ENCODE results near the gene TRAPPC2. TPM values are rescaled to one million over a fixed set of nuclear protein-coding genes. Genes with fewer than 3 reads are reported as not detected.

Gene TRAPPC2
- 1 to 10 TPM; 6.1 to 6.6 TPM for polyA plus RNA-seq

GRCh38 chrX:13734278-13735172 is at the start of gene TRAPPC2, which contains the start of gene OFD1:
Gene TRAPPC2 (minus strand): TSS chrX:13734620. CDS start chrX:13719963, 14,657 bp downstream.
Gene OFD1 (plus strand): TSS chrX:13734748. CDS start chrX:13735072, 324 bp downstream.
- H3K4me3 ChIP-seq (ENCODE audit: low read depth in 1 of 2, low read length in 2 of 2), result peak within 1 kb of the TSS; percentile 77 to 88
- H3K4me1 ChIP-seq (ENCODE audit: control insufficient read depth in 2 of 2, insufficient read depth in 2 of 2, low read length in 1 of 2), result no peaks in the 10 kb centered on the region
- WGBS, 2 donors, result 1% methylated on average over 71 to 75 of the region's 75 CpGs
- no peaks in the 10 kb centered on the region for H3K9me3 ChIP-seq (ENCODE audit: control insufficient read depth in 2 of 2, insufficient read depth in 1 of 2, low read depth in 1 of 2, low read length in 1 of 2)
- H3K27ac ChIP-seq (ENCODE audit: low read depth in 2 of 2, low read length in 1 of 2), result peak within 1 kb of the TSS; percentile 96 to 98
- no peaks in the 10 kb centered on the region for H3K27me3 ChIP-seq (ENCODE audit: control insufficient read depth in 1 of 2, insufficient read depth in 2 of 2, low read length in 2 of 2)
- H3K36me3 ChIP-seq (ENCODE audit: control insufficient read depth in 2 of 2, insufficient read depth in 2 of 2, low read length in 1 of 2), result no peaks in the 10 kb centered on the region

- no peaks in the 10 kb centered on the region for H3K9me3 ChIP-seq (ENCODE audit: control insufficient read depth in 2 of 2, insufficient read depth in 1 of 2, low read depth in 1 of 2, low read length in 1 of 2)
- WGBS, 2 donors, result 72 to 78% methylated on average over 7 of the region's 7 CpGs
- H3K27ac ChIP-seq (ENCODE audit: low read depth in 2 of 2, low read length in 1 of 2), result no peak overlapping the region
- H3K4me3 ChIP-seq (ENCODE audit: low read depth in 1 of 2, low read length in 2 of 2), result no peak overlapping the region
- H3K4me1 ChIP-seq (ENCODE audit: control insufficient read depth in 2 of 2, insufficient read depth in 2 of 2, low read length in 1 of 2), result no peaks in the 10 kb centered on the region
- peaks cover 0 to 5% of the 10 kb centered on the region in 2 donors for H3K27me3 ChIP-seq (ENCODE audit: control insufficient read depth in 1 of 2, insufficient read depth in 2 of 2, low read length in 2 of 2)
- no peaks in the 10 kb centered on the region for H3K36me3 ChIP-seq (ENCODE audit: control insufficient read depth in 2 of 2, insufficient read depth in 2 of 2, low read length in 1 of 2)
Measured at GRCh38 chrX:13780868-13781427, 46.5 kb upstream of the TRAPPC2 start.

GRCh38 chrX:13778916-13779315 is 44.5 kb upstream of the TRAPPC2 start:
- no peaks in the 10 kb centered on the region for H3K36me3 ChIP-seq (ENCODE audit: control insufficient read depth in 2 of 2, insufficient read depth in 2 of 2, low read length in 1 of 2)
- 33 to 54% methylated on average over 2 of the region's 2 CpGs for WGBS, 2 donors
- H3K4me3 ChIP-seq (ENCODE audit: low read depth in 1 of 2, low read length in 2 of 2), result no peak overlapping the region
- H3K27ac ChIP-seq (ENCODE audit: low read depth in 2 of 2, low read length in 1 of 2), result no peak overlapping the region
- H3K4me1 ChIP-seq (ENCODE audit: control insufficient read depth in 2 of 2, insufficient read depth in 2 of 2, low read length in 1 of 2), result no peaks in the 10 kb centered on the region
- no peaks in the 10 kb centered on the region for H3K9me3 ChIP-seq (ENCODE audit: control insufficient read depth in 2 of 2, insufficient read depth in 1 of 2, low read depth in 1 of 2, low read length in 1 of 2)
- peaks cover 0 to 5% of the 10 kb centered on the region in 2 donors for H3K27me3 ChIP-seq (ENCODE audit: control insufficient read depth in 1 of 2, insufficient read depth in 2 of 2, low read length in 2 of 2)

GRCh38 chrX:13776387-13776786 is 42.0 kb upstream of the TRAPPC2 start:
- Histone ChIP-seq H3K4me1 (ENCODE audit: control insufficient read depth in 2 of 2, insufficient read depth in 2 of 2, low read length in 1 of 2) (no peaks in the 10 kb centered on the region), H3K27me3 (ENCODE audit: control insufficient read depth in 1 of 2, insufficient read depth in 2 of 2, low read length in 2 of 2) (no peaks in the 10 kb centered on the region), H3K4me3 (ENCODE audit: low read depth in 1 of 2, low read length in 2 of 2) (no peak overlapping the region), H3K27ac (ENCODE audit: low read depth in 2 of 2, low read length in 1 of 2) (no peak overlapping the region), H3K36me3 (ENCODE audit: control insufficient read depth in 2 of 2, insufficient read depth in 2 of 2, low read length in 1 of 2) (no peaks in the 10 kb centered on the region), H3K9me3 (ENCODE audit: control insufficient read depth in 2 of 2, insufficient read depth in 1 of 2, low read depth in 1 of 2, low read length in 1 of 2) (no peaks in the 10 kb centered on the region)
- 63 to 68% methylated on average over 4 of the region's 4 CpGs for WGBS, 2 donors

- Histone ChIP-seq H3K9me3 (ENCODE audit: control insufficient read depth in 2 of 2, insufficient read depth in 1 of 2, low read depth in 1 of 2, low read length in 1 of 2) (no peaks in the 10 kb centered on the region), H3K27ac (ENCODE audit: low read depth in 2 of 2, low read length in 1 of 2) (no peak overlapping the region), H3K36me3 (ENCODE audit: control insufficient read depth in 2 of 2, insufficient read depth in 2 of 2, low read length in 1 of 2) (no peaks in the 10 kb centered on the region), H3K4me1 (ENCODE audit: control insufficient read depth in 2 of 2, insufficient read depth in 2 of 2, low read length in 1 of 2) (no peaks in the 10 kb centered on the region), H3K4me3 (ENCODE audit: low read depth in 1 of 2, low read length in 2 of 2) (no peak overlapping the region), H3K27me3 (ENCODE audit: control insufficient read depth in 1 of 2, insufficient read depth in 2 of 2, low read length in 2 of 2) (no peaks in the 10 kb centered on the region)
- 92 to 94% methylated on average over 3 of the region's 3 CpGs for WGBS, 2 donors
Measured at GRCh38 chrX:13775837-13776236, 41.4 kb upstream of the TRAPPC2 start.

GRCh38 chrX:13774696-13775095 is 40.3 kb upstream of the TRAPPC2 start:
- no peaks in the 10 kb centered on the region for H3K9me3 ChIP-seq (ENCODE audit: control insufficient read depth in 2 of 2, insufficient read depth in 1 of 2, low read depth in 1 of 2, low read length in 1 of 2)
- 91 to 93% methylated on average over 2 of the region's 2 CpGs for WGBS, 2 donors
- no peaks in the 10 kb centered on the region for H3K4me1 ChIP-seq (ENCODE audit: control insufficient read depth in 2 of 2, insufficient read depth in 2 of 2, low read length in 1 of 2)
- H3K36me3 ChIP-seq (ENCODE audit: control insufficient read depth in 2 of 2, insufficient read depth in 2 of 2, low read length in 1 of 2), result no peaks in the 10 kb centered on the region
- no peaks in the 10 kb centered on the region for H3K27me3 ChIP-seq (ENCODE audit: control insufficient read depth in 1 of 2, insufficient read depth in 2 of 2, low read length in 2 of 2)
- no peak overlapping the region for H3K4me3 ChIP-seq (ENCODE audit: low read depth in 1 of 2, low read length in 2 of 2)
- no peak overlapping the region for H3K27ac ChIP-seq (ENCODE audit: low read depth in 2 of 2, low read length in 1 of 2)

- Histone ChIP-seq H3K4me1 (ENCODE audit: control insufficient read depth in 2 of 2, insufficient read depth in 2 of 2, low read length in 1 of 2) (no peaks in the 10 kb centered on the region), H3K27me3 (ENCODE audit: control insufficient read depth in 1 of 2, insufficient read depth in 2 of 2, low read length in 2 of 2) (no peaks in the 10 kb centered on the region), H3K4me3 (ENCODE audit: low read depth in 1 of 2, low read length in 2 of 2) (no peak overlapping the region), H3K27ac (ENCODE audit: low read depth in 2 of 2, low read length in 1 of 2) (no peak overlapping the region), H3K36me3 (ENCODE audit: control insufficient read depth in 2 of 2, insufficient read depth in 2 of 2, low read length in 1 of 2) (peaks cover 0 to 3% of the 10 kb centered on the region in 2 donors), H3K9me3 (ENCODE audit: control insufficient read depth in 2 of 2, insufficient read depth in 1 of 2, low read depth in 1 of 2, low read length in 1 of 2) (no peaks in the 10 kb centered on the region)
- 87 to 89% methylated on average over 3 of the region's 3 CpGs for WGBS, 2 donors
Measured at GRCh38 chrX:13770013-13770535, 35.7 kb upstream of the TRAPPC2 start.

GRCh38 chrX:13768939-13769338 is 34.5 kb upstream of the TRAPPC2 start:
- Histone ChIP-seq H3K4me3 (ENCODE audit: low read depth in 1 of 2, low read length in 2 of 2) (no peak overlapping the region), H3K4me1 (ENCODE audit: control insufficient read depth in 2 of 2, insufficient read depth in 2 of 2, low read length in 1 of 2) (no peaks in the 10 kb centered on the region), H3K36me3 (ENCODE audit: control insufficient read depth in 2 of 2, insufficient read depth in 2 of 2, low read length in 1 of 2) (peaks cover 0 to 3% of the 10 kb centered on the region in 2 donors), H3K27ac (ENCODE audit: low read depth in 2 of 2, low read length in 1 of 2) (no peak overlapping the region), H3K9me3 (ENCODE audit: control insufficient read depth in 2 of 2, insufficient read depth in 1 of 2, low read depth in 1 of 2, low read length in 1 of 2) (no peaks in the 10 kb centered on the region), H3K27me3 (ENCODE audit: control insufficient read depth in 1 of 2, insufficient read depth in 2 of 2, low read length in 2 of 2) (no peaks in the 10 kb centered on the region)
- 92 to 93% methylated on average over 4 of the region's 4 CpGs for WGBS, 2 donors

- 68 to 70% methylated on average over 6 of the region's 6 CpGs for WGBS, 2 donors
- peaks cover 0 to 8% of the 10 kb centered on the region in 2 donors for H3K36me3 ChIP-seq (ENCODE audit: control insufficient read depth in 2 of 2, insufficient read depth in 2 of 2, low read length in 1 of 2)
- H3K9me3 ChIP-seq (ENCODE audit: control insufficient read depth in 2 of 2, insufficient read depth in 1 of 2, low read depth in 1 of 2, low read length in 1 of 2), result no peaks in the 10 kb centered on the region
- no peaks in the 10 kb centered on the region for H3K27me3 ChIP-seq (ENCODE audit: control insufficient read depth in 1 of 2, insufficient read depth in 2 of 2, low read length in 2 of 2)
- no peak overlapping the region for H3K27ac ChIP-seq (ENCODE audit: low read depth in 2 of 2, low read length in 1 of 2)
- no peaks in the 10 kb centered on the region for H3K4me1 ChIP-seq (ENCODE audit: control insufficient read depth in 2 of 2, insufficient read depth in 2 of 2, low read length in 1 of 2)
- H3K4me3 ChIP-seq (ENCODE audit: low read depth in 1 of 2, low read length in 2 of 2), result no peak overlapping the region
Measured at GRCh38 chrX:13764765-13765164, 30.3 kb upstream of the TRAPPC2 start.

Data from esophagus (tissue), 2 donors.